Activated naive CD4-positive, alpha-beta T cell treated with anti-CD3 and anti-CD28 coated beads, Interleukin-2, amount 10 ng/mL, durations not matched to agents 7 days and 5 days (primary cell): ENCODE data around the gene SAMD8.

Experiments used
- CTCF ChIA-PET: fragments of 350-600 bp; sonication (Branson Sonifier 250); formaldehyde crosslinking; loops from one replicate; lab custom pipeline; 2021; ENCODE audit warnings: antibody characterized with exemption; lab: Charles Lee
- DNase-seq: peaks from one replicate; pipeline ENCODE4 v3.0.0-alpha.2; 2020
- H3K27ac Mint-ChIP-seq: one replicate; pipeline ENCODE4 v1.8.0; 2021; ENCODE audit warnings: mild to moderate bottlenecking, moderate library complexity, mixed read lengths
- H3K27me3 Mint-ChIP-seq: one replicate; pipeline ENCODE4 v1.8.0; 2021; ENCODE audit warnings: mild to moderate bottlenecking, mixed read lengths
- H3K36me3 Mint-ChIP-seq: one replicate; pipeline ENCODE4 v1.8.0; 2021; ENCODE audit warnings: mixed read lengths
- H3K4me1 Mint-ChIP-seq: one replicate; pipeline ENCODE4 v1.8.0; 2021; ENCODE audit warnings: mixed read lengths
- H3K4me3 Mint-ChIP-seq: one replicate; pipeline ENCODE4 v1.8.0; 2021; ENCODE audit warnings: mild to moderate bottlenecking, moderate library complexity, mixed read lengths
- H3K9me3 Mint-ChIP-seq: one replicate; pipeline ENCODE4 v1.8.0; 2021; ENCODE audit warnings: mixed read lengths

Gene SAMD8

DNA sequence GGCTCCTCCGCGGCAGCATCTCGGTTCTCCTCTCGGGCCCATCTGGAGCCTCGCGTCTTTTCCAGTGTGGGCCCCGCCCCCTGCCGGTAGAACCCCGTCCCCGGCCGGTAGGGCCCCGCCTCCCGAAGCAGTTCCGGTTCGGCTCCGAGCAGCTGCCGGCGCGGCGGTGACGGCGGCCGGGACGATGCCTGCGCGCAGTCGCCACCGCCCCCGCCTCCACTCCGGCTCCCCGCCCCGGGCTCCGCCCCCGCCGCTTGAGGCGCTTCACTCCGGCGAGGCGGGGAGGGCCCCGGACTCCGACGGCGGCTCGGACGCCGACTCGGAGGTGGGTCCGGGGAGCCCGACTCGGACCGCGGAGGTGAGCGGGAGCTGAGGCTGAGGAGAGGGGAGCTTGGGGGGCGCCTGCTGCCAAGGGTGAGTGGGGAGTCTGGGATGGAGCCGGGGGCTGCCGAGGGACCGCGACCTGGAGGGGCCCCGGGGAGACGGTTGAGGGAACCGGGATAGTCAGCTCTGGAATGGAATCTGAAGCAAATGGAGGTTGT lies at the start of gene SAMD8:
TSS of gene SAMD8 (plus strand) at position 292 of the 542 bp plus-strand sequence. CDS start 38,873 bp downstream, outside the sequence.
- Mint-ChIP-seq H3K36me3 (peaks cover 4% of the 10 kb centered on the region), H3K27ac (peak within 1 kb of the TSS; percentile 89), H3K4me3 (peak within 1 kb of the TSS; percentile 76), H3K27me3 (peaks cover under 1% of the 10 kb centered on the region), H3K9me3 (no peaks in the 10 kb centered on the region), H3K4me1 (peaks cover 55% of the 10 kb centered on the region)
- peak; percentile 98 for DNase-seq
- CTCF ChIA-PET = interaction anchor here (0.7 to 3.3 kb wide), 5 partner anchors 11 to 867 kb away, joined by 3 to 13 read pairs (median 7); partner anchors contain the start of genes COMTD1 and VDAC2

DNA sequence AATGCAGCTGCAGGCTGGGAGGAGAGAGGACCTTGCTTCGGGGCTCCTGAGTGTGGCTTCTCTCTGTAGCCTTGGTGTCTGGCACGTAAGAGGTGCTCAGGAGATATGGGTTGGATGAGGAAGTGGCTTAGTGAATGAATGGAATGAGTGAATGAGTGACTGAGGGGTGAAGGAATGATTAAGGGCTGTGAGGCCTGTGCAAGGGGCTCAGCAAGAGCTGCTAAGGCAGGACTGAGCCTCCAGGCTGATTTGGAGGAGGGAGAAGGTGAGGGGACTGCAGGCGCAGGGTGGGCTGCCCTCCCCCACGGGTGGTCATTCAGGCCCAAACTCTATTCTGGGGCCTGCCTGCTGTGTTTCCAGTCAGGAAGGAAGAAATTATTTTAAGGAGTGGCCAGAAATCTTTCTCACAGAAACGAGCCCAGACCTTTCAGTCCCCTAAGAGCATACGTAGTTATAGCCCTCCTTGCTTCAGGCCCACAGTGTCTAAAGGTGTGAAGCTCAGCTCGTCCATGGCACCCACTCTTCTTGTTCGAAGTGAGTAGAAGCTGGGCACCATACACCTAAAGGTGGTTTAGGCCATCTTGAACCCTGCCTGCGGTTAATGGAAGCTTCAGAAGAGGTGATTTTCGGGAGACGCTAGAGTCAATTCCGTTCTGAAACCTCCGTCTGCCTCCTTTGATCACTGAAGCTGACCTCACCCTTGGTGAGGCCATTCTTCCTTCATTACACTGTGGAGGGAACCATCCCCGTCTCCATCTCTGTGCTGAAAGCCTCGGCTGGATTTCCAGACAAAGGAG lies 49.5 kb upstream of the SAMD8 start:
- Mint-ChIP-seq H3K36me3 (no peaks in the 10 kb centered on the region), H3K27me3 (no peaks in the 10 kb centered on the region), H3K4me3 (no peak overlapping the region), H3K4me1 (peaks cover 2% of the 10 kb centered on the region), H3K27ac (no peak overlapping the region), H3K9me3 (no peaks in the 10 kb centered on the region)
- CTCF ChIA-PET = no interaction called here
- no peak for DNase-seq

DNA sequence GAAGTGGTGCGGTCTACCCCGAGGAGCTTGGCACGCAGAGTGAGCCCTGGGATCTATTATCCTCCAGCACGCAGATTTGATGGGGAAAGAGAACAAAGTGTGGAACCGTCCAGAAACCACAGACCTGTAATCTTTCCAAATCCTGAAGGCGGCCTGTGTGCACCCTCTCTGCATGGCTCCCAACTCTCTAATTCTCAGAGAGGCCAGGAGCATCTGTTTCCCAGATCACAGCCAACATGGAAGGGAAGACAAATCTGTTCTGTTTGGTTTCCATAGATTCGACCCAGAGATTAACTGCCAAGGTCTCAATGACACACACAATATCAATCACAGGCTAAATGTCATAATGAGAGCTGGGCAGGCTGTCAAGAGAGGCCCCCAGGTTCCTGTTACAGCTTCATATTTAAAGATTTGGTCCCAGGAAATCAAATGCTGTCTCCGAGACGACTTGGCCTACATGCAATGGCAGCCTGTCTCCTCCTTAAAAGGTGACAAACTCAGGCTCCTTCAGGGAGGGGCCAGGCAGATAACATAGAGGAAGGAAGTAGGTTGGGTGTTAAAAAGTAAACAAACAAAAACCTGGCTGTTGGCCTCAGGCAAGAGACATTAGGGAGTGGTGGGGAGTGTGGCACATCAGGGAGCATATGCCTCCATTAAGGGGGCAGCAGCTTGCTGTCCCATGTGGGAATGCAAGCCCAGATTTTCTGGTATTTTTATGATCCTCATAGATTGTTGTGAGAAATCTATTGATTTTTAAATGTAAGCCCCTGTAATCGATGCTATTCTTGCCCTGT lies 48.8 kb upstream of the SAMD8 start:
- DNase-seq = no peak
- Mint-ChIP-seq H3K9me3 (no peaks in the 10 kb centered on the region), H3K27ac (no peak overlapping the region), H3K36me3 (no peaks in the 10 kb centered on the region), H3K4me3 (no peak overlapping the region), H3K4me1 (peaks cover 2% of the 10 kb centered on the region), H3K27me3 (no peaks in the 10 kb centered on the region)
- CTCF ChIA-PET = no interaction called here

DNA sequence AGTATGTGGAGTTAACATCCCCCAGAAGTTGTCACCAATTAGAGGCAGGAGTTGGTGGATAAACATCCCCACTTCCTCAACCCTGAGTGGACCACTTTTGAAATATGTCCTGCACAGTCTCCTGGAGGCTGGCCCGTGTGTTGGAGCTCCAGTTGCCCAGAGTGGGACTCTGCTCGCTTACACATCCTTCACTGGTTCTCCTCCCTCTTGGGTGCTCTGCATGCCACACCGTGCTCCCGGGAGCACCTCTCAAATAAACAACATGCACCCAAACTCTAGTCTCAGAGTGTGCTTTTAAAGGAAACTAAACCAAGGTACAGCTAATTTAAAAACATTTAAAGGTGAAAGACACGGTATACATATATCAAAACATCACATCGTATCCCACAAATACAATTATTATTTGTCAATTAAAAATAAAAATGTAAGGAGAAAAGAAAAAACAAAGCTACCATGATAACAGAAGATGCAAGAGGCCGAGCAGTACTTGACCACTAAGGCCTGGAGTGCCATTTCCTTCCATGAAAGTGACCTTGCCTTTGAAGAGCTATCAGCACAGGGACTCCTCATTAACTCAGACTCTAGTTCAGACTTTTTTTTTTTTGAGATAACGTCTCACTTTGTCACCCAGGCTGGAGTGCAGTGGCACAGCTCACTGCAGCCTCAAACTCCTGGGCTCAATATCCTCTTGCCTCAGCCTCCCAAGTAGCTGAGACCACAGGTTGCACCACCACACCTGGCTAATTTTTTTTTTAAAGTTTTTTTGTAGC lies 47.8 kb upstream of the SAMD8 start:
- H3K27ac Mint-ChIP-seq = no peak overlapping the region
- peaks cover 2% of the 10 kb centered on the region for H3K4me1 Mint-ChIP-seq
- CTCF ChIA-PET = no interaction called here
- H3K27me3 Mint-ChIP-seq = no peaks in the 10 kb centered on the region
- H3K36me3 Mint-ChIP-seq = no peaks in the 10 kb centered on the region
- no peak overlapping the region for H3K4me3 Mint-ChIP-seq
- H3K9me3 Mint-ChIP-seq = no peaks in the 10 kb centered on the region
- DNase-seq = no peak

DNA sequence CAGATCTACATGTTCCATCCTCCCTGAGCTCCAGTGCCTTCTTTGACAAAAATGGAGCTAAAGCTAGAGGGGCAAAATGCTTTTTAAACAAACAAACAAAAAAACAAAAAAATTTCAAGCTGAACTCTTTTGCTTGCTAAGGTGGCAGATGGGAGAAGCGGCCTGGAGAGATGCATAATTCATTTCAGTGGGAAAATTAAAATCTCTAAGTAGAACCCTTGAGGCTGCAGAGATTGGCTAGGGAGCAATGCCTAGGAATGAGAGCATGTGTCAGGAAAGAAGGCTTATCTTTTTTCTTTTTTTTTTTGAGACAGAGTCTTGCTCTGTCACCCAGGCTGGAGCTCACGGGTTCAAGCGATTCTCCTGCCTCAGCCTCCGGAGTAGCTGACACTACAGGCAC lies 46.4 kb upstream of the SAMD8 start:
- CTCF ChIA-PET = no interaction called here
- no peaks in the 10 kb centered on the region for H3K9me3 Mint-ChIP-seq
- no peaks in the 10 kb centered on the region for H3K36me3 Mint-ChIP-seq
- H3K27ac Mint-ChIP-seq = no peak overlapping the region
- no peak overlapping the region for H3K4me3 Mint-ChIP-seq
- H3K27me3 Mint-ChIP-seq = no peaks in the 10 kb centered on the region
- no peak for DNase-seq
- H3K4me1 Mint-ChIP-seq = peaks cover 2% of the 10 kb centered on the region

DNA sequence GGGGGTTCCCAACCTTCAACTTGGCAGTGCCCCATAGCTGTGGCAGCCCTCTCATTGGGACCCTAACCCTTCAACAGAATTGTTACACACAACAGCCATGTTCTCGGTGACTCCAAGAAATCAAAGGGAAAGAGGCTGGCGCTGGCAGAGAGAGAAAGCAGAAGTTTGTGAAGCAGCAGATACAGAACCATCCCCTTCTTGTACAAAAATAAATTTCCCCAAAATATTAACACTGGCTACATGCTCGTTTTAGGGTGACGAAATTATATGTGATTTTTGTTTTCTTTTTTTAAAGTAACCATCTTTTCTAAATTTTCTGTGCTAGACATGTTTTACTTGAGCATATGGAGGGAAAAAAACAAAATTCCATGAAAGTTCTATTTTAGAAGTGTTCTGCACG lies 45.2 kb upstream of the SAMD8 start:
- Mint-ChIP-seq H3K27me3 (no peaks in the 10 kb centered on the region), H3K27ac (no peak overlapping the region), H3K4me1 (peaks cover 2% of the 10 kb centered on the region), H3K9me3 (no peaks in the 10 kb centered on the region), H3K4me3 (no peak overlapping the region), H3K36me3 (no peaks in the 10 kb centered on the region)
- no peak for DNase-seq
- CTCF ChIA-PET = no interaction called here

DNA sequence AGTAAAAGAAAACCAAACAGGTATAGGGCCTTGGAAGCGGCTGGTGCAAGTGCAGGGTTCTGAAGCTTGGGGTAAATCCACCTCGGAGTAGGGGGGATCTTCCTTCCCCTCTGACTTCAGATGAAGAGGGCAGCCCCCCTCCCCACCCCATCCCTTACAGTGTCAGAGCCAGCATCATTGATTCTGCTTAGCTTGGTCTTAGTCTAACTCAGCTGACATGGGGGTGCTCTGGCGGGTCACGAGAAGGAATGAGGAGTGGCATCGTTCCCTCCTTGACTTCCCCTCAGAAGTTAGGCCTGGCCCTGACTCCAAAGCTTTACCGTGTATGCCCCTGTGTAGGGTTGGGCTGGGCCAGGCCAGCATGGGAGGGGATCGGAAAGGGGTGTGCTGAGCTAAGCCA lies 44.2 kb upstream of the SAMD8 start:
- CTCF ChIA-PET = no interaction called here
- no peaks in the 10 kb centered on the region for H3K27me3 Mint-ChIP-seq
- H3K9me3 Mint-ChIP-seq = no peaks in the 10 kb centered on the region
- peaks cover 2% of the 10 kb centered on the region for H3K4me1 Mint-ChIP-seq
- no peak overlapping the region for H3K27ac Mint-ChIP-seq
- H3K36me3 Mint-ChIP-seq = no peaks in the 10 kb centered on the region
- H3K4me3 Mint-ChIP-seq = no peak overlapping the region
- no peak for DNase-seq

DNA sequence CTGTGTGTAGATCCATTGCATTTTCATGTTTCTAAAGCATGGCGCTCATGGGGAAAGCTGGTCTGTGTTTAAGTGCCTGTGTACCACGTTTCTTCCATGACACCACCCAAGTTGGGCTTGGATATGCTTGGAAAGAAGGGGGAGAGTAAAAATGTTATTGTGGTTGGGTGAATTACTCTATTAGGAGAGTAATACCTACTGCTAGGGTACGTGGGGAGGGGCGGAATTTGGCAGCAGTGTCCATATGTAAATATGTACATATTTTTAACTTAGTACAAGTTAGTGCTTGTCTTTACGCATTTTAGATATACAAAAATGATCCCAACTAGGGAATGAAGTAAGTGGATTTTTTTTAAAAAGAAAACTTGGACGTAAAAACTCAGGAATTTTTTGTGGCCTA lies 42.9 kb upstream of the SAMD8 start:
- no peaks in the 10 kb centered on the region for H3K27me3 Mint-ChIP-seq
- no peaks in the 10 kb centered on the region for H3K4me1 Mint-ChIP-seq
- no peak overlapping the region for H3K27ac Mint-ChIP-seq
- no peaks in the 10 kb centered on the region for H3K9me3 Mint-ChIP-seq
- no peak overlapping the region for H3K4me3 Mint-ChIP-seq
- no peaks in the 10 kb centered on the region for H3K36me3 Mint-ChIP-seq
- DNase-seq = no peak
- CTCF ChIA-PET = interaction anchor here (0.5 kb wide), 1 partner anchor 977 kb away, joined by 4 read pairs; no protein-coding TSS in a partner anchor

DNA sequence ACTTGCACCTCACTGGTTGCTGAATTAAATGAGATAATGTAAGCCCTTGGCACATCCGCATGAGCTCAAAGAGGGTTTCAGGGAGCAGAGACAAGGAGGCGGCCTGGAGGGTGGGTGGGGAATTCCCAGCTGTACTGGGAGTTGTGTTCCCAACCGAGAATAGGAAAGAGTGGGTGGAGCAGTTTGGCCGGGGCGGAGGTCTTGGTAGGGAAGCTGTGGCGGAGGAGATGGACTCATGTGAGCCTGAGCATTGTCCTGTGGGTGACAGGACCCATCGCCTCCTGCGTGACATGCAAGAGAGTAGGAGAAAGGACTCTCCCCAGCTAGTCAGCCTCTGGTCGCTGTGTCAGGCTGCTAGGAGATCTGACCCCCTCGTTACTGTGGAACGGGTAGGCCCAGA lies 41.0 kb upstream of the SAMD8 start:
- CTCF ChIA-PET = interaction anchor here (0.6 kb wide), 1 partner anchor 49 kb away, joined by 3 read pairs; no protein-coding TSS in a partner anchor
- Mint-ChIP-seq H3K4me3 (no peak overlapping the region), H3K4me1 (peaks cover 5% of the 10 kb centered on the region), H3K36me3 (no peaks in the 10 kb centered on the region), H3K9me3 (no peaks in the 10 kb centered on the region), H3K27ac (no peak overlapping the region), H3K27me3 (no peaks in the 10 kb centered on the region)
- no peak for DNase-seq

DNA sequence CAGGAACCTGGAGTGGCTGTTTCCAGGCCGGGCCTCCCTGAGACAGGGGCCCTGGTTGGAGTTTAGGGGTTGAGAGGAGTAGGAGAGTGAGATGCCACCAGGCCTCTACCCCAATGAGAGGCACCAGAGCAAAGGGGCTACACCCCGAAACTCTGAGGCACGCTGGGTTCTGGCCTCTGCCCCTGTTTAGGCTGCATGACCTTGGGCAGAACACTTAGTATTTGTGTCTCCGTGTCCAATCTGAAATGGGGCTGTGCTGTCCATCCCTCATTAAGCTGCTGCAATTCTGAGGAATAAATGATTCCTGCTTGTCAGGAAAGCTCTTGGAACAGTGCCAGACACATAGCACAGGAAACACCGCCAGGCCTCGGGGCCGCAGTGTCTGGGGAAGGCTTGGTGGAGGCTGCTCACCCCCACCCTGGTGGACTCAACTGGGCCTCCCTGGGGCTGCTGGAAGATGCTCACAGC lies 40.5 kb upstream of the SAMD8 start:
- H3K9me3 Mint-ChIP-seq = no peaks in the 10 kb centered on the region
- peaks cover 5% of the 10 kb centered on the region for H3K4me1 Mint-ChIP-seq
- H3K4me3 Mint-ChIP-seq = no peak overlapping the region
- no peaks in the 10 kb centered on the region for H3K36me3 Mint-ChIP-seq
- no peak overlapping the region for H3K27ac Mint-ChIP-seq
- no peaks in the 10 kb centered on the region for H3K27me3 Mint-ChIP-seq
- DNase-seq = no peak
- CTCF ChIA-PET = no interaction called here

DNA sequence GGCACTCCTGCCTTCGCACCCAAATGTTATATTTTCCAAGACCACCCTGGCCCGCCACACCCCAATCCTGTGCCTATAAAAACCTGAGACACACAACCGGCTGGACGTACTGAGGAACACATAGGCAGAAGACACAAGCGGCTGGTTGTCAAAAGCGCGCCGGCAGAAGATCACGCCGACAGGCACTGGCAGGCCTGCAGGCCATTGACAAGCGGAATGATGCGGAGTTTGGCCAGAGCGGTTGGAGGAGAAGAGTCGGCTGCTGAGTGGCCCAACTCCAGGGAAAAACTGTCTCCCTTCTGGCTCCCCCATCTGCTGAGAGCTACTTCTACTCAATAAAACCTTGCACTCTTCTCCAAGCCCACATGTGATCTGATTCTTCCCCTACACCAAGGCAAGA lies 39.7 kb upstream of the SAMD8 start:
- H3K36me3 Mint-ChIP-seq = no peaks in the 10 kb centered on the region
- H3K4me1 Mint-ChIP-seq = peaks cover 5% of the 10 kb centered on the region
- H3K27me3 Mint-ChIP-seq = no peaks in the 10 kb centered on the region
- CTCF ChIA-PET = no interaction called here
- H3K4me3 Mint-ChIP-seq = no peak overlapping the region
- no peak for DNase-seq
- H3K27ac Mint-ChIP-seq = no peak overlapping the region
- no peaks in the 10 kb centered on the region for H3K9me3 Mint-ChIP-seq

DNA sequence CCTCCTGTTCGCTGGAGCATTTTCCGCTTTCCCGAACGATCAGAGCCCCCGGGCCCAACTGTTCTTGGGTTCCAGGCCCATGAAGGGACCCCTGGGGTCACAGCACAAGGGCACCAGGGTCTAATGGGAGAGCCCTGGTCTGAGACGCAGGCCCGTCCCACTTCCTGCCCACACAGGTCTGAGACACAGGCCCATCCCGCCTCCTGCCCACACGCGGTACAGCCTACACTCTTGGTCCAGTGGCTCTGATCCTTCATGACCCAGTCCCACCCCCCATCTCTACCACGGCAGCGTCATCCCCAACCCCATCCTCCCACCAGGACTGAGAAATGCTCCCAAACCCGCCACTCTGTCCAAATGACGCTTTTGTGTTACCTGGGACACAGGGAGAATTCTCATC lies 38.7 kb upstream of the SAMD8 start:
- H3K36me3 Mint-ChIP-seq = no peaks in the 10 kb centered on the region
- no peak overlapping the region for H3K27ac Mint-ChIP-seq
- no peaks in the 10 kb centered on the region for H3K27me3 Mint-ChIP-seq
- H3K9me3 Mint-ChIP-seq = no peaks in the 10 kb centered on the region
- H3K4me3 Mint-ChIP-seq = no peak overlapping the region
- CTCF ChIA-PET = no interaction called here
- H3K4me1 Mint-ChIP-seq = peaks cover 5% of the 10 kb centered on the region
- no peak for DNase-seq

DNA sequence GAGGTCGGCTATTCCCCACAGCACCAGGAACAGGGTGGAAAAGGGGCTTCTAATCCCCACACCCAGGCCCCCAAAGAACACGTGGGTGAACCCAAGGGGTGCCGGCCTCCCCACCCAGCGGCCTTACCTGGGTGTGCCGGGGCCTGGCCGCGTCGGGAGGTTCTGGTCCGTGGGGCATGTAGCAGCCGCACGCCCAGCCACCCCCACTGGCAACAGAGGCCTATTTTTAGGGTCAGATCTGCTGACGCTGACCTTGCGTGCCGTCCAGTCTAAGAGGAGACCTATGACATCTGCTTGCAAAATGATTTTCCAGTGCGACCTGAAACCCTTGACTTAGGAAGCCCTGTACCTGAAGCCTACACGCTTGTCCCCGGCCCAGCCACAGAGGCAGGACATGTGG lies 38.0 kb upstream of the SAMD8 start:
- Mint-ChIP-seq H3K9me3 (no peaks in the 10 kb centered on the region), H3K4me3 (no peak overlapping the region), H3K27ac (no peak overlapping the region), H3K36me3 (no peaks in the 10 kb centered on the region), H3K27me3 (no peaks in the 10 kb centered on the region), H3K4me1 (peaks cover 5% of the 10 kb centered on the region)
- no peak for DNase-seq
- CTCF ChIA-PET = no interaction called here
